Trophoblast cell (in vitro differentiated cells and primary cell): ENCODE results near the gene MMP14.
"Not testable (repeated sequence)": the region's sequence is repeated elsewhere in the genome, so short reads cannot be mapped to it uniquely, and the experiment has no call there.

Source experiments
- DNase-seq, 2 donors: peaks; one replicate each; pipeline ENCODE4 v3.0.0-alpha.2; 2016
- H2AFZ ChIP-seq: 2 replicates; pipeline ENCODE4 v1.6.1; 2013; ENCODE audit warnings: low read length, moderate library complexity, mild to moderate bottlenecking; ENCODE audit not compliant: insufficient read depth, poor library complexity
- H2AK5ac ChIP-seq: 2 replicates; pipeline ENCODE4 v1.6.1; 2013; ENCODE audit warnings: mild to moderate bottlenecking, low read length
- H2BK120ac ChIP-seq: 2 replicates; pipeline ENCODE4 v1.6.1; 2013; ENCODE audit warnings: low read length, mild to moderate bottlenecking, moderate library complexity; ENCODE audit not compliant: insufficient read depth, poor library complexity
- H2BK12ac ChIP-seq: 2 replicates; pipeline ENCODE4 v1.6.1; 2013; ENCODE audit warnings: mild to moderate bottlenecking, low read length, moderate library complexity
- H2BK5ac ChIP-seq: 2 replicates; pipeline ENCODE4 v1.6.1; 2013; ENCODE audit warnings: low read length, low read depth, moderate library complexity, mild to moderate bottlenecking; ENCODE audit not compliant: poor library complexity
- H3K14ac ChIP-seq: 2 replicates; pipeline ENCODE4 v1.6.1; 2013; ENCODE audit warnings: mild to moderate bottlenecking, low read length
- H3K18ac ChIP-seq: 2 replicates; pipeline ENCODE4 v1.6.1; 2013; ENCODE audit warnings: mild to moderate bottlenecking, low read length
- H3K23ac ChIP-seq: 2 replicates; pipeline ENCODE4 v1.6.1; 2013; ENCODE audit warnings: low read length
- H3K27ac ChIP-seq: 2 replicates; pipeline ENCODE4 v1.5.1; 2013; ENCODE audit warnings: low read depth, mild to moderate bottlenecking, inconsistent platforms, low read length, moderate library complexity
- H3K27me3 ChIP-seq: 2 replicates; pipeline ENCODE4 v1.6.1; 2013; ENCODE audit warnings: inconsistent platforms, mild to moderate bottlenecking, low read length, moderate library complexity; ENCODE audit not compliant: insufficient read depth
- H3K36me3 ChIP-seq, 2 experiments: 1 replicate in 1 of 2; 2 replicates in 1 of 2; pipeline ENCODE4 v1.6.1; 2013; ENCODE audit warnings: low read length in 2 of 2, mild to moderate bottlenecking in 2 of 2, moderate library complexity in 1 of 2; ENCODE audit not compliant: insufficient read depth in 2 of 2, control insufficient read depth in 1 of 2
- H3K4ac ChIP-seq: 2 replicates; pipeline ENCODE4 v1.6.1; 2013; ENCODE audit warnings: low read depth, mild to moderate bottlenecking, low read length, moderate library complexity
- H3K4me1 ChIP-seq, 2 experiments: 1 replicate in 1 of 2; 2 replicates in 1 of 2; pipeline ENCODE4 v1.6.1; 2013; ENCODE audit warnings: low read length in 2 of 2, mild to moderate bottlenecking in 2 of 2, moderate library complexity in 1 of 2; ENCODE audit not compliant: insufficient read depth in 2 of 2, control insufficient read depth in 1 of 2
- H3K4me2 ChIP-seq: 2 replicates; pipeline ENCODE4 v1.6.1; 2013; ENCODE audit warnings: inconsistent platforms, mild to moderate bottlenecking, low read length, moderate library complexity
- H3K4me3 ChIP-seq: 2 replicates; pipeline ENCODE4 v1.5.1; 2013; ENCODE audit warnings: mild to moderate bottlenecking, low read depth, low read length, inconsistent platforms
- H3K79me1 ChIP-seq: one replicate; pipeline ENCODE4 v1.6.1; 2013; ENCODE audit warnings: low read length
- H3K79me2 ChIP-seq: 2 replicates; pipeline ENCODE4 v1.6.1; 2013; ENCODE audit warnings: low read length, mild to moderate bottlenecking; ENCODE audit not compliant: control insufficient read depth, insufficient read depth, poor library complexity
- H3K9ac ChIP-seq: 2 replicates; pipeline ENCODE4 v1.6.1; 2013; ENCODE audit warnings: mild to moderate bottlenecking, low read length
- H3K9me3 ChIP-seq: 2 replicates; pipeline ENCODE4 v1.6.1; 2013; ENCODE audit warnings: low read depth, mild to moderate bottlenecking, control low read depth, inconsistent platforms, low read length; ENCODE audit not compliant: insufficient read depth
- H4K12ac ChIP-seq: 2 replicates; pipeline ENCODE4 v1.6.1; 2013; ENCODE audit warnings: low read depth, mild to moderate bottlenecking, low read length, moderate library complexity
- H4K8ac ChIP-seq: 2 replicates; pipeline ENCODE4 v1.6.1; 2013; ENCODE audit warnings: low read depth, mild to moderate bottlenecking, low read length, moderate library complexity
- H4K91ac ChIP-seq: one replicate; pipeline ENCODE4 v1.6.1; 2013; ENCODE audit warnings: low read depth, mild to moderate bottlenecking, low read length, moderate library complexity
- WGBS: extraction: QIAGEN DNeasy Blood & Tissue Kit; methylation state at CpG from one replicate; pipeline ENCODE4 v1.1.7; 2013; ENCODE audit warnings: missing lambda C conversion rate; ENCODE audit not compliant: insufficient read length, insufficient coverage; ENCODE audit errors: extremely low coverage; 5-methylcytosine and 5-hydroxymethylcytosine counted together

The MMP14 gene

GRCh38 chr14:22793550-22793949 is 42.8 kb upstream of the MMP14 start:
- H4K8ac ChIP-seq, H3K4me2 ChIP-seq, H3K18ac ChIP-seq, H3K9ac ChIP-seq, H3K4me3 ChIP-seq, H3K27ac ChIP-seq, H3K9me3 ChIP-seq, H3K27me3 ChIP-seq, H2BK12ac ChIP-seq, H3K79me2 ChIP-seq, H3K36me3 ChIP-seq, H2BK5ac ChIP-seq, H4K91ac ChIP-seq, H2AK5ac ChIP-seq, H3K4ac ChIP-seq, H3K23ac ChIP-seq, DNase-seq, H2BK120ac ChIP-seq, H3K14ac ChIP-seq, H4K12ac ChIP-seq, H2AFZ ChIP-seq: not testable (repeated sequence)
- no CpG with 5 or more reads among the region's 5 CpGs for WGBS
- Histone ChIP-seq H3K79me1 (peaks cover 13% of the 10 kb centered on the region), H3K4me1 (peaks cover 6 to 22% of the 10 kb centered on the region in 2 experiments)

- Histone ChIP-seq H3K27ac (no peak overlapping the region), H4K91ac (no peak overlapping the region), H2AFZ (no peak overlapping the region), H3K9me3 (no peaks in the 10 kb centered on the region), H3K14ac (peak overlapping the region; percentile 19), H3K79me2 (no peaks in the 10 kb centered on the region), H4K12ac (no peak overlapping the region), H2AK5ac (no peak overlapping the region), H2BK12ac (no peak overlapping the region), H3K27me3 (no peaks in the 10 kb centered on the region), H3K36me3 (no peaks in the 10 kb centered on the region), H3K4me2 (no peak overlapping the region), H3K23ac (no peak overlapping the region), H3K4me1 (peaks cover 8 to 24% of the 10 kb centered on the region in 2 experiments), H3K4ac (no peak overlapping the region), H3K9ac (no peak overlapping the region), H2BK5ac (no peak overlapping the region), H3K18ac (no peak overlapping the region), H3K4me3 (no peak overlapping the region), H2BK120ac (no peak overlapping the region), H3K79me1 (peaks cover 13% of the 10 kb centered on the region), H4K8ac (no peak overlapping the region)
- no peak for DNase-seq
- no CpG with 5 or more reads among the region's 5 CpGs for WGBS
Measured at GRCh38 chr14:22793976-22794375, 42.4 kb upstream of the MMP14 start.

GRCh38 chr14:22794551-22794951 is 41.8 kb upstream of the MMP14 start:
- no peaks in the 10 kb centered on the region for H3K27me3 ChIP-seq
- H2BK120ac ChIP-seq: no peak overlapping the region
- no peaks in the 10 kb centered on the region for H3K36me3 ChIP-seq
- H3K4me1 ChIP-seq: peaks cover 8 to 22% of the 10 kb centered on the region in 2 experiments
- H4K8ac ChIP-seq: no peak overlapping the region
- H2AK5ac ChIP-seq: no peak overlapping the region
- no peak overlapping the region for H3K27ac ChIP-seq
- H3K4me3 ChIP-seq: no peak overlapping the region
- no peak overlapping the region for H3K18ac ChIP-seq
- no peak overlapping the region for H4K12ac ChIP-seq
- H3K4me2 ChIP-seq: no peak overlapping the region
- no peaks in the 10 kb centered on the region for H3K79me2 ChIP-seq
- DNase-seq: no peak
- no peak overlapping the region for H3K23ac ChIP-seq
- no CpG with 5 or more reads among the region's 7 CpGs for WGBS
- H3K9ac ChIP-seq: no peak overlapping the region
- no peak overlapping the region for H2BK12ac ChIP-seq
- H2BK5ac ChIP-seq: no peak overlapping the region
- H3K9me3 ChIP-seq: no peaks in the 10 kb centered on the region
- H4K91ac ChIP-seq: no peak overlapping the region
- H3K79me1 ChIP-seq: peaks cover 11% of the 10 kb centered on the region
- no peak overlapping the region for H3K14ac ChIP-seq
- H3K4ac ChIP-seq: no peak overlapping the region
- H2AFZ ChIP-seq: no peak overlapping the region

- Histone ChIP-seq H4K8ac (no peak overlapping the region), H2AK5ac (peak overlapping the region; percentile 18), H3K4me2 (no peak overlapping the region), H3K36me3 (no peaks in the 10 kb centered on the region), H3K14ac (peak overlapping the region; percentile 24), H3K9ac (no peak overlapping the region), H2BK5ac (no peak overlapping the region), H4K12ac (no peak overlapping the region), H3K4me1 (peaks cover 5 to 14% of the 10 kb centered on the region in 2 experiments), H4K91ac (no peak overlapping the region), H3K18ac (no peak overlapping the region), H3K79me1 (peaks cover 8% of the 10 kb centered on the region), H3K79me2 (no peaks in the 10 kb centered on the region), H3K4me3 (no peak overlapping the region), H3K9me3 (peaks cover 2% of the 10 kb centered on the region), H2BK120ac (peak overlapping the region; percentile 50), H3K4ac (peak overlapping the region; percentile 15), H3K27me3 (no peaks in the 10 kb centered on the region), H2AFZ (no peak overlapping the region), H3K27ac (no peak overlapping the region), H3K23ac (no peak overlapping the region), H2BK12ac (peak overlapping the region; percentile 84)
- no peak for DNase-seq
- no CpG with 5 or more reads among the region's 5 CpGs for WGBS
Measured at GRCh38 chr14:22796087-22796707, 40.2 kb upstream of the MMP14 start.
